SHP77 treated with DMSO at 0.1 percent for 48 hours (cell line): ENCODE data around the gene RCAN1.
"Not testable (repeated sequence)": the region's sequence is repeated elsewhere in the genome, so short reads cannot be mapped to it uniquely, and the experiment has no call there.

Experiments used
- DNase-seq: peaks from one replicate; lab custom pipeline; 2025; lab: John Stamatoyannopoulos, UW

Gene RCAN1

GRCh38 chr21:34621434-34622350 lies 6.8 kb upstream of the RCAN1 start:
- DNase-seq: no peak

GRCh38 chr21:34619841-34620665 lies 5.1 kb upstream of the RCAN1 start:
- no peak for DNase-seq

- no peak for DNase-seq
Measured at GRCh38 chr21:34618941-34619340, 4.0 kb upstream of the RCAN1 start.

GRCh38 chr21:34617753-34618339 lies 2.9 kb upstream of the RCAN1 start:
- no peak for DNase-seq

- DNase-seq: no peak
Measured at GRCh38 chr21:34615487-34615814, 538 bp upstream of the RCAN1 start.

GRCh38 chr21:34613679-34614627 lies 960 bp downstream of the RCAN1 start:
- no peak for DNase-seq

GRCh38 chr21:34612557-34612956 lies 2.4 kb downstream of the RCAN1 start:
- DNase-seq: no peak

- no peak for DNase-seq
Measured at GRCh38 chr21:34612056-34612455, 2.9 kb downstream of the RCAN1 start.

GRCh38 chr21:34611528-34611927 lies 3.4 kb downstream of the RCAN1 start:
- no peak for DNase-seq

GRCh38 chr21:34609933-34610549 lies 4.9 kb downstream of the RCAN1 start:
- no peak for DNase-seq

GRCh38 chr21:34609244-34609932 lies 5.5 kb downstream of the RCAN1 start:
- DNase-seq: no peak

- not testable (repeated sequence) for DNase-seq
Measured at GRCh38 chr21:34607376-34607775, 7.5 kb downstream of the RCAN1 start.

GRCh38 chr21:34606621-34607020 lies 8.3 kb downstream of the RCAN1 start:
- DNase-seq: no peak

GRCh38 chr21:34606051-34606450 lies 8.9 kb downstream of the RCAN1 start:
- no peak for DNase-seq

GRCh38 chr21:34604956-34605355 lies 10.0 kb downstream of the RCAN1 start:
- DNase-seq: not testable (repeated sequence)

- no peak for DNase-seq
Measured at GRCh38 chr21:34604556-34604955, 10.4 kb downstream of the RCAN1 start.

- no peak for DNase-seq
Measured at GRCh38 chr21:34603710-34604057, 11.2 kb downstream of the RCAN1 start.

- DNase-seq: no peak
Measured at GRCh38 chr21:34603002-34603709, 11.8 kb downstream of the RCAN1 start.

- no peak for DNase-seq
Measured at GRCh38 chr21:34602061-34602460, 12.9 kb downstream of the RCAN1 start.

- no peak for DNase-seq
Measured at GRCh38 chr21:34599534-34600101, 15.3 kb downstream of the RCAN1 start.
